Measurements from ENCODE around the gene TMEM18.

TMEM18 gene

DNA sequence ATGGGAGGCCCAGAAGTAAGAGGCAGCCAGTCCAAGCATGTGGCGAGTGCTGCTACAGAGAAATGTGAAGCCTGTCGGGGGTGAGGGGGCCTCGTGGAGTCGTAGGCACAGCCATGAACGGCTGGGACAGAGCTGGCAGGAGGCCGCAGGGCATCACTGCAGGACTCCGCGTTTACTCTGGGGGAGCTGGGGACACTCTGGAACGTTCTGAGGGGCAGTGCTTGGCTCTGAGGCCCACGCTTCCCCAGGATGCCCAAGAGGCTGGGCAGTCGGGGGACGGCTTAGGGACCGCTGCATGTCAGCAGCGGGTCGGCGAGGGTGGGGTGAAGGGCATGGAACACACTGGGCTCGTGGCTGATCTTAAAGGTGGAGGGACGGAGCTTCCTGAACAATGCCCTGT, 6.6 kb downstream of the TMEM18 start:
- no peak for TF ChIP-seq FOXP2 (optimal IDR thresholded peaks at IDR 0.05; ENCODE audit: borderline replicate concordance, extremely low read depth, extremely low read length, insufficient read depth)
- no peak for TF ChIP-seq TAF1 (IDR thresholded peaks at IDR 0.05; ENCODE audit: borderline replicate concordance, insufficient read depth, low read length)
- no peak for TF ChIP-seq SIN3A (IDR thresholded peaks at IDR 0.05; ENCODE audit: borderline replicate concordance, insufficient read depth, low read length)
- TF ChIP-seq REST (IDR thresholded peaks at IDR 0.05; ENCODE audit: insufficient read depth in 1 of 2, low read depth in 2 of 2, low read length in 2 of 2) = no peak
- TF ChIP-seq POLR2AphosphoS5 (IDR thresholded peaks at IDR 0.05; ENCODE audit: low read depth, low read length) = no peak

- no peak for TF ChIP-seq REST (IDR thresholded peaks at IDR 0.05; ENCODE audit: insufficient read depth in 1 of 2, low read depth in 2 of 2, low read length in 2 of 2)
- no peak for TF ChIP-seq TAF1 (IDR thresholded peaks at IDR 0.05; ENCODE audit: borderline replicate concordance, insufficient read depth, low read length)
- TF ChIP-seq FOXP2 (optimal IDR thresholded peaks at IDR 0.05; ENCODE audit: borderline replicate concordance, extremely low read depth, extremely low read length, insufficient read depth) = no peak
- TF ChIP-seq POLR2AphosphoS5 (IDR thresholded peaks at IDR 0.05; ENCODE audit: low read depth, low read length) = no peak
- TF ChIP-seq SIN3A (IDR thresholded peaks at IDR 0.05; ENCODE audit: borderline replicate concordance, insufficient read depth, low read length) = no peak
Measured at GRCh38 chr2:669323-669722, 7.9 kb downstream of the TMEM18 start.

DNA sequence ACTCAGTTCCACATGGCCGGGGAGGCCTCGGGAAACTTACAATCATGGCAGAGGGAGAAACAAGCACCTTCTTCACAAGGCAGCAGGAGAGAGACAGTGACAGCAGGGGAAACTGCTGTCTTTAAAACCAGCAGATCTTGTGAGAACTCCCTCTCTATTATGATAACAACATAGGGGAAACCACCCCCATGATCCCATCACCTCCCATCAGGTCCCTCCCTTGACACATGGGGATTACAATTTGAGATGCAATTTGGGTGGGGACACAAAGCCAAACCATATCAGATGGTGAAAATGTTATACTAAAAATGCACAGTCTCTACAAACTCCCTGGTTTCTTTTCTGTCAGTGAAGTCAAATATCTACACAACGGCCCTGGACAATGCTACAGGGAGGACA, 9.2 kb downstream of the TMEM18 start:
- TF ChIP-seq FOXP2 (optimal IDR thresholded peaks at IDR 0.05; ENCODE audit: borderline replicate concordance, extremely low read depth, extremely low read length, insufficient read depth) (no peak), REST (IDR thresholded peaks at IDR 0.05; ENCODE audit: insufficient read depth in 1 of 2, low read depth in 2 of 2, low read length in 2 of 2) (no peak), TAF1 (IDR thresholded peaks at IDR 0.05; ENCODE audit: borderline replicate concordance, insufficient read depth, low read length) (no peak), SIN3A (IDR thresholded peaks at IDR 0.05; ENCODE audit: borderline replicate concordance, insufficient read depth, low read length) (no peak), POLR2AphosphoS5 (IDR thresholded peaks at IDR 0.05; ENCODE audit: low read depth, low read length) (no peak)

GRCh38 chr2:667332-667999, 9.7 kb downstream of the TMEM18 start:
- TF ChIP-seq POLR2AphosphoS5 (IDR thresholded peaks at IDR 0.05; ENCODE audit: low read depth, low read length) = no peak
- TF ChIP-seq FOXP2 (optimal IDR thresholded peaks at IDR 0.05; ENCODE audit: borderline replicate concordance, extremely low read depth, extremely low read length, insufficient read depth) = no peak
- no peak for TF ChIP-seq SIN3A (IDR thresholded peaks at IDR 0.05; ENCODE audit: borderline replicate concordance, insufficient read depth, low read length)
- TF ChIP-seq REST (IDR thresholded peaks at IDR 0.05; ENCODE audit: insufficient read depth in 1 of 2, low read depth in 2 of 2, low read length in 2 of 2) = no peak
- no peak for TF ChIP-seq TAF1 (IDR thresholded peaks at IDR 0.05; ENCODE audit: borderline replicate concordance, insufficient read depth, low read length)

Measured in PFSK-1 (cell line).